KBM-7 (cell line): ENCODE data around the gene UEVLD.

ENCODE experiments used
- DNase-seq: peaks from one replicate; pipeline ENCODE4 v3.0.0-alpha.2; 2015
- in situ Hi-C: fragments of 300-500 bp; cut with MboI; formaldehyde crosslinking; loops from 2 replicates; pipeline ENCODE4 v1.14.3; 2020; ENCODE audit warnings: low sequenced_read_pairs, low pct_unique_long_range_greater_than_20kb, mixed read lengths

The UEVLD gene

GRCh38 chr11:18588297-18589252 lies at the start of gene UEVLD:
TSS of gene UEVLD (minus strand) at chr11:18588734. CDS start at chr11:18588654, 80 bp downstream.
- peak; percentile 81 for DNase-seq
- in situ Hi-C loops = no loop called here

- in situ Hi-C loops = no loop called here
- DNase-seq = peak; percentile 98
These were observed 45.9 kb upstream of the UEVLD start, which contains the start of gene SPTY2D1 for GRCh38 chr11:18634140-18635032. TSS of gene SPTY2D1 (minus strand) at chr11:18634342. CDS start at chr11:18634257, 85 bp downstream.

GRCh38 chr11:18633256-18634139 lies 45.0 kb upstream of the UEVLD start:
- peak; percentile 11 for DNase-seq
- in situ Hi-C loops = no loop called here

GRCh38 chr11:18632841-18633240 lies 44.3 kb upstream of the UEVLD start:
- in situ Hi-C loops = no loop called here
- DNase-seq = no peak

- no peak for DNase-seq
- in situ Hi-C loops = no loop called here
These were observed 35.6 kb upstream of the UEVLD start for GRCh38 chr11:18624161-18624560.

- in situ Hi-C loops = no loop called here
- DNase-seq = no peak
These were observed 35.2 kb upstream of the UEVLD start for GRCh38 chr11:18623707-18624106.

- in situ Hi-C loops = no loop called here
- no peak for DNase-seq
These were observed 29.9 kb upstream of the UEVLD start for GRCh38 chr11:18618342-18619025.

- in situ Hi-C loops = no loop called here
These were observed 29.3 kb upstream of the UEVLD start for GRCh38 chr11:18617688-18618341.

GRCh38 chr11:18615628-18616392 lies 27.3 kb upstream of the UEVLD start:
- in situ Hi-C loops = no loop called here
- peak; percentile 82 for DNase-seq

More at GRCh38 chr11:18617688-18618341, 29.3 kb upstream of the UEVLD start:
- DNase-seq = peak; percentile 76

- in situ Hi-C loops = no loop called here
- DNase-seq = no peak
These were observed 26.1 kb upstream of the UEVLD start for GRCh38 chr11:18614667-18615066.

- no peak for DNase-seq
- in situ Hi-C loops = no loop called here
These were observed 23.9 kb upstream of the UEVLD start for GRCh38 chr11:18612394-18612793.

- in situ Hi-C loops = no loop called here
- no peak for DNase-seq
These were observed 22.7 kb upstream of the UEVLD start for GRCh38 chr11:18611196-18611595.

GRCh38 chr11:18608376-18608775 lies 19.8 kb upstream of the UEVLD start:
- no peak for DNase-seq
- in situ Hi-C loops = no loop called here

- DNase-seq = no peak
- in situ Hi-C loops = no loop called here
These were observed 12.5 kb upstream of the UEVLD start for GRCh38 chr11:18600915-18601569.

- no peak for DNase-seq
- in situ Hi-C loops = no loop called here
These were observed 11.3 kb upstream of the UEVLD start, which contains the start of gene MISFA for GRCh38 chr11:18599739-18600230. TSS of gene MISFA (plus strand) at chr11:18599789. CDS start at chr11:18599929, 140 bp downstream.

- in situ Hi-C loops = no loop called here
- no peak for DNase-seq
These were observed 6.6 kb upstream of the UEVLD start for GRCh38 chr11:18594999-18595749.
